PC-3 (cell line): Measurements from ENCODE around the gene DAB1. TPM values are rescaled to one million over a fixed set of nuclear protein-coding genes. Genes with fewer than 3 reads are reported as not detected.

Experiments
- ATAC-seq: fragments of 200-7000 bp; cut with Tn5 transposase; 2 replicates; pipeline ENCODE4 v1.9.1; 2020; ENCODE audit warnings: mild to moderate bottlenecking, moderate library complexity
- BruUV-seq: library from RNA; stranded (reverse); fragments of 400-500 nt; replicated peaks from 2 replicates; lab custom pipeline; 2021; lab: Mats Ljungman, UMichigan
- CTCF ChIA-PET: fragments of 300-600 bp; sonication (Branson Sonifier 250); formaldehyde crosslinking; loops from one replicate; lab custom pipeline; 2022; ENCODE audit warnings: antibody characterized with exemption; lab: Charles Lee
- POLR2A ChIA-PET: fragments of 300-600 bp; sonication (Branson Sonifier 250); formaldehyde crosslinking; loops from one replicate; lab custom pipeline; 2022; ENCODE audit warnings: antibody characterized with exemption; ENCODE audit not compliant: unreplicated experiment; lab: Charles Lee
- DNase-seq: peaks from one replicate; pipeline ENCODE4 v3.0.0-alpha.2; 2015
- H2AFZ ChIP-seq: fragments of 300-600 bp; sonication (generic); 2 replicates; pipeline ENCODE4 v1.6.0; 2016; ENCODE audit warnings: antibody characterized with exemption, low read length
- H3F3A ChIP-seq: fragments of 300-600 bp; sonication (generic); one replicate; pipeline ENCODE4 v1.6.0; 2017; ENCODE audit warnings: antibody characterized with exemption, low read length, control low read depth, mild to moderate bottlenecking; ENCODE audit not compliant: unreplicated experiment
- H3K27ac ChIP-seq: fragments of 300-600 bp; sonication (generic); 2 replicates; pipeline ENCODE4 v1.5.1; 2016; ENCODE audit warnings: mild to moderate bottlenecking, low read length
- H3K27me3 ChIP-seq: fragments of 300-600 bp; sonication (generic); 2 replicates; pipeline ENCODE4 v1.6.1; 2016; ENCODE audit warnings: low read length, mixed read lengths
- H3K36me3 ChIP-seq: fragments of 300-600 bp; sonication (generic); 2 replicates; pipeline ENCODE4 v1.6.1; 2016; ENCODE audit warnings: low read depth, mixed run types, low read length, mixed read lengths
- H3K4me1 ChIP-seq: fragments of 300-600 bp; sonication (generic); 2 replicates; pipeline ENCODE4 v1.5.1; 2016; ENCODE audit warnings: low read length; ENCODE audit not compliant: insufficient read depth
- H3K4me2 ChIP-seq: fragments of 300-600 bp; sonication (generic); 2 replicates; pipeline ENCODE4 v1.6.0; 2016; ENCODE audit warnings: low read length
- H3K4me3 ChIP-seq: fragments of 300-600 bp; sonication (generic); 2 replicates; pipeline ENCODE4 v1.5.1; 2016; ENCODE audit warnings: mild to moderate bottlenecking, low read length, mixed read lengths
- H3K79me2 ChIP-seq: fragments of 300-600 bp; sonication (generic); 2 replicates; pipeline ENCODE4 v1.6.1; 2017; ENCODE audit warnings: low read length, mixed read lengths
- H3K9ac ChIP-seq: fragments of 300-600 bp; sonication (generic); 2 replicates; pipeline ENCODE4 v1.6.0; 2016; ENCODE audit warnings: mild to moderate bottlenecking, low read length
- H3K9me2 ChIP-seq: fragments of 300-600 bp; sonication (generic); replicated peaks from 2 replicates; pipeline ENCODE4 v1.6.1; 2016; ENCODE audit warnings: mixed run types, low read length, mixed read lengths
- H3K9me3 ChIP-seq: fragments of 300-600 bp; sonication (generic); 2 replicates; pipeline ENCODE4 v1.6.1; 2016; ENCODE audit warnings: low read length, mixed read lengths
- H4K20me1 ChIP-seq: fragments of 300-600 bp; sonication (generic); 2 replicates; pipeline ENCODE4 v1.6.1; 2016; ENCODE audit warnings: low read length, mixed read lengths
- EZH2 ChIP-seq: fragments of 300-600 bp; sonication (generic); IDR thresholded peaks from one replicate; pipeline ENCODE4 v1.6.1; 2017; ENCODE audit warnings: antibody characterized with exemption, mild to moderate bottlenecking, low read length; ENCODE audit not compliant: unreplicated experiment
- EZH2phosphoT487 ChIP-seq: fragments of 300-600 bp; sonication (generic); IDR thresholded peaks from 2 replicates; pipeline ENCODE4 v1.6.1; 2018; ENCODE audit warnings: mild to moderate bottlenecking, antibody characterized with exemption, low read length, borderline replicate concordance
- intact Hi-C: fragments of 100-400 bp; cut with micrococcal nuclease; formaldehyde crosslinking; loops from 2 replicates; pipeline ENCODE4 v1.9.0; 2023
- total RNA-seq: library from RNA; depleted of rRNA; stranded (reverse); fragments of >200 nt; gene quantifications from 2 replicates; pipeline ENCODE4 v1.2.3, GENCODE V29; 2014
- TF ChIP-seq, protein P1 (sequence below): fragments of 300-600 bp; sonication (generic); conservative IDR thresholded peaks from 2 replicates; pipeline ENCODE4 v1.5.1; 2017; ENCODE audit warnings: antibody characterized with exemption, low read depth, mild to moderate bottlenecking, low read length

The DAB1 gene
- total RNA-seq, 1 experiment from 2014 or later: not detected

DNA sequence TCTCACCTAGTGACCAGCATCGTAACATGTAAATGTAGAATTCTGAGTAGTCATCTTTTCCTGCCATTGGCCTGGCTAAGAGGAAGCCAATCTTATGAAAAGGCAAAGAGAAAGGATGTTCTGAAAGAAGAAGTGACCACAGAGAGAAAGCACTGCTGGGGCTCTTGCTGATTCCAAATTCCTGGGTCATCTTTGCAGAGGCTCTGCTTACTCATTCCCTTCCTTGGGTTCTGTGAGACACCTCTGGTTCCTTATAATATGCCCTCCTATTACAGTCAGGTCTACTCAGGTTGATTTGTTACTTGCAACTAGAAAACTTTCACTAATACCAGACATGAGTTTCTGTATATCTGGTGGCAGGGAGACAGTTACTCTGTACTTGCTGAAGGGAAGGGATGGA is 259.3 kb downstream of the DAB1 start:
- BruUV-seq: no TSS peak
- H3K4me2 ChIP-seq: no peak overlapping the region
- ChIA-PET CTCF (no interaction called here), POLR2A (no interaction called here)
- no peaks in the 10 kb centered on the region for H3K36me3 ChIP-seq
- intact Hi-C loops: no loop called here
- no peak overlapping the region for H2AFZ ChIP-seq
- no peak overlapping the region for H3K9ac ChIP-seq
- H3K79me2 ChIP-seq: no peaks in the 10 kb centered on the region
- H3K27me3 ChIP-seq: peaks cover 22% of the 10 kb centered on the region
- H4K20me1 ChIP-seq: no peaks in the 10 kb centered on the region
- no peak for ATAC-seq
- H3K9me3 ChIP-seq: no peaks in the 10 kb centered on the region
- no peak overlapping the region for H3K4me3 ChIP-seq
- no peak overlapping the region for H3K27ac ChIP-seq
- no peaks in the 10 kb centered on the region for H3K4me1 ChIP-seq
- no peak for DNase-seq
- no peaks in the 10 kb centered on the region for H3K9me2 ChIP-seq
- no peaks in the 10 kb centered on the region for H3F3A ChIP-seq
- TF ChIP-seq EZH2 (no peak), EZH2phosphoT487 (no peak)
- TF ChIP-seq, protein P1, sequence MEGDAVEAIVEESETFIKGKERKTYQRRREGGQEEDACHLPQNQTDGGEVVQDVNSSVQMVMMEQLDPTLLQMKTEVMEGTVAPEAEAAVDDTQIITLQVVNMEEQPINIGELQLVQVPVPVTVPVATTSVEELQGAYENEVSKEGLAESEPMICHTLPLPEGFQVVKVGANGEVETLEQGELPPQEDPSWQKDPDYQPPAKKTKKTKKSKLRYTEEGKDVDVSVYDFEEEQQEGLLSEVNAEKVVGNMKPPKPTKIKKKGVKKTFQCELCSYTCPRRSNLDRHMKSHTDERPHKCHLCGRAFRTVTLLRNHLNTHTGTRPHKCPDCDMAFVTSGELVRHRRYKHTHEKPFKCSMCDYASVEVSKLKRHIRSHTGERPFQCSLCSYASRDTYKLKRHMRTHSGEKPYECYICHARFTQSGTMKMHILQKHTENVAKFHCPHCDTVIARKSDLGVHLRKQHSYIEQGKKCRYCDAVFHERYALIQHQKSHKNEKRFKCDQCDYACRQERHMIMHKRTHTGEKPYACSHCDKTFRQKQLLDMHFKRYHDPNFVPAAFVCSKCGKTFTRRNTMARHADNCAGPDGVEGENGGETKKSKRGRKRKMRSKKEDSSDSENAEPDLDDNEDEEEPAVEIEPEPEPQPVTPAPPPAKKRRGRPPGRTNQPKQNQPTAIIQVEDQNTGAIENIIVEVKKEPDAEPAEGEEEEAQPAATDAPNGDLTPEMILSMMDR: no peak

DNA sequence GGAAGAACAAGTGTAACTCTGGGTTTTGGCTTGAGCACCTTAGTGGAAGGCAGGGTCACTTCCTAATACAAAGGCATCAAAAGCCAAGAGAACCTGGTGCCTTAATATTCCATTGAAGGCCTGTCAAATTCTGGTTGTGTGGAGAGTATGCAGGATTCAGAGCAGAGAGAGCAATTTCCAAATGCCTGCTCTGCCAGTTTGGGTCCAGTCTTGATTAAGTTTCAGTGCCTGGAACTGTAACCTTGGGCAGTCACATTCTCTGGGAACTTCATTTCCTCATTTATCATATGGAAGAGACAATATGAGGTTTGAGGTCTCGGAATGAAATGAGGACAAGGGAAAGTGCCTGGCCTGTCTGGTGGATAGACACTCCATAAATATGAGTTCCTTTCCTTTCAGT is 260.1 kb downstream of the DAB1 start:
- no peaks in the 10 kb centered on the region for H3K36me3 ChIP-seq

DNA sequence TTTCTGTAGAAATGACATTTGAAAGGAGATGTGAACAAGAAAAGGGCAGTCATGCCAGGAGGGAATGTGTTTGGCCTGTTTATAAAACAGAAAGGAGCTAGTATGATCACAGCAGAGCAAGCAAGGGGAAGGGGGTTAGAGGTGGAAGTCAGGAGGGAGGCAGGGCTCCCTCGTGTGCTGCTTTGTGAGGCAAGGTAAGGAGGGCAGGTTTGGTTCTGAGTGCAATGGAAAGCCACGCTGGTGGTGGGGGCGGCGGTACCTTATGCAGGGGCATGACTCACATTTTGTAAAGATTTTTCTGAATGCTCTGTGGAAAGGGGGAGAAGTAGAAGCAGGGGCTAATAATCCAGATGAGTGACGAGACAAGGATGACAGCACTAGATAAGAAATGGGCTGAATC is 260.5 kb downstream of the DAB1 start:
- Histone ChIP-seq H3K27ac (no peak overlapping the region), H3K27me3 (peaks cover 22% of the 10 kb centered on the region), H3K36me3 (no peaks in the 10 kb centered on the region), H3K4me2 (no peak overlapping the region), H3K4me1 (no peaks in the 10 kb centered on the region), H3K9me3 (no peaks in the 10 kb centered on the region), H4K20me1 (no peaks in the 10 kb centered on the region), H2AFZ (no peak overlapping the region), H3F3A (no peaks in the 10 kb centered on the region), H3K79me2 (no peaks in the 10 kb centered on the region), H3K4me3 (no peak overlapping the region), H3K9me2 (no peaks in the 10 kb centered on the region), H3K9ac (no peak overlapping the region)
- intact Hi-C loops: no loop called here
- no peak for DNase-seq
- ATAC-seq: no peak
- BruUV-seq: no TSS peak
- no peak for TF ChIP-seq EZH2phosphoT487
- no peak for TF ChIP-seq EZH2
- TF ChIP-seq, protein P1: no peak
- CTCF ChIA-PET: no interaction called here
- POLR2A ChIA-PET: no interaction called here

More for the DNA sequence above, 260.1 kb downstream of the DAB1 start:
- ChIA-PET CTCF (no interaction called here), POLR2A (no interaction called here)
- intact Hi-C loops: no loop called here
- ATAC-seq: no peak
- H3K79me2 ChIP-seq: no peaks in the 10 kb centered on the region
- no peaks in the 10 kb centered on the region for H3K9me2 ChIP-seq
- no peaks in the 10 kb centered on the region for H3K9me3 ChIP-seq
- H3K9ac ChIP-seq: no peak overlapping the region
- peaks cover 22% of the 10 kb centered on the region for H3K27me3 ChIP-seq
- no peak overlapping the region for H3K4me2 ChIP-seq
- no peak for DNase-seq
- TF ChIP-seq EZH2 (no peak), EZH2phosphoT487 (no peak)
- TF ChIP-seq, protein P1: no peak
- H3K27ac ChIP-seq: no peak overlapping the region
- H3K4me3 ChIP-seq: no peak overlapping the region
- H3K4me1 ChIP-seq: no peaks in the 10 kb centered on the region
- no peaks in the 10 kb centered on the region for H3F3A ChIP-seq
- no peak overlapping the region for H2AFZ ChIP-seq
- BruUV-seq: no TSS peak
- no peaks in the 10 kb centered on the region for H4K20me1 ChIP-seq
